Cortex of kidney (tissue), 1 donor: ENCODE data around the gene RASGRF1.
"Not testable (repeated sequence)": the region's sequence is repeated elsewhere in the genome, so short reads cannot be mapped to it uniquely, and the experiment has no call there.

Experiments used
- DNase-seq: peaks from one replicate; lab custom pipeline; 2025; lab: John Stamatoyannopoulos, UW

Gene RASGRF1

GRCh38 chr15:79041601-79042168 lies 48.9 kb downstream of the RASGRF1 start:
- DNase-seq, result no peak

- DNase-seq, result no peak
Observed at GRCh38 chr15:79037848-79038247, 52.7 kb downstream of the RASGRF1 start.

- DNase-seq, result no peak
Observed at GRCh38 chr15:79036323-79036722, 54.3 kb downstream of the RASGRF1 start.

DNA sequence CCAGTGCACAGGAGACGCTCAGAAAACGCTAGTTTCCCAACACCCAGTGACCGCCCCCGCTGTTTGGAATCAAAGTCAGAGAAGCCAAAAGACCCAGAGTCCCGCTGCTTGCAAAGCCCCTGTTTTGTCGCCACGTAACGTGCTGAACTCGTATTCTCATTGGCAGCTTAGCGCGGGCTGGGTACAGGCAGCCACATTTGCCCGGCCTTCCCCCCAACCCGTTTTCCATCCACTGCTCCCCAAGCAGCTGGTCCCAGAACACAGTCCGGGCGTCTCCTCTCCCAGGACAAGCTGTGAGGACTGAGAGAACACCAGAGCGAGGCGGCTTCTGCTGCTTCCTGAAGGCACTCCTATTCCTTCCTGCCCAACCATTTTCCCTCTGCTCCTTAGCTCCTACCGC lies 54.8 kb downstream of the RASGRF1 start:
- no peak for DNase-seq

DNA sequence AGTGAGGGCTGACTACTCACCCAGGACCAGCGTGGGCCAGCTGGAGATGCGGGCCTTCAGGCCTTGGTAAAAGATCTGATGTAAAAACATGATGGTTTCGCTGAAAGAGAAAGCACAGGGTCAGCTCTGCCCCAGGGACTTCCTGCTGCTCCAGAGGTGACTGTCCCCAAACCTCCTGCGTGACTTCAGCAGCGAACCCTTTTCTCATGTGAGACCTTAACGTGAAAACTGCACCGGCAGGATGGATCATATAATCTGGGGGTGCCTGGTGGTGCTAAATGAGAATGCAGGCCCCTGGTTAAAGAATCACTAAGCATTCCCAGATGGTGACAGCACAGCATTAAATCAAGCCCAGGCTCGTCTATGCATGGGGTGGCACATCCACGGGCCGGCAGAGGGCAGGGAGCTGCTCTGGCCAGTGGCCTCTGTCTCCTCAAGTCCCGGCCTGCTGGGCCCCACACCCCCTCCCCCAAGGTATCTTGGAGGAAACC lies 55.4 kb downstream of the RASGRF1 start:
- DNase-seq, result no peak

- no peak for DNase-seq
Observed at GRCh38 chr15:79034284-79034683, 56.3 kb downstream of the RASGRF1 start.

- DNase-seq, result no peak
Observed at GRCh38 chr15:79032656-79033055, 57.9 kb downstream of the RASGRF1 start.

- no peak for DNase-seq
Observed at GRCh38 chr15:79031821-79032220, 58.8 kb downstream of the RASGRF1 start.

DNA sequence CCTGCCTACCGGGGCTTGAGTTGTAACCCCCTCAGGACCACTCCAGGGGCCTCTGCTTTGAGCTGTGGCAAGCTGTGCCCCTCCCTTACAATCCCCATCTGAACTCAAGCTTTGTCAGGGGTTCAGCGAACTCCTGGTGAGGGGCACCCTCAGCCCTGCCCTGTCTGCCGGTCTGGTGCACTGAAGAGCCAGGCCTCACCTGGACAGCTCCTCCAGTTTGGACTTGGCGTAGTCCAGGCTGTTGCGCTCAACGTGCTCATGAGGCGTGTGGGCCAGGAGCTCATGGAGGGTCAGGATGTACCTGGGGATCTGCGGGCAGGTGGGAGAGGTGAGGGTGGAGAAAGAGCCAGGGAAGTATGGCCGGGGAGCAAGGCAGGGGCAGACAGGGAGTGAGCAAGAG lies 59.4 kb downstream of the RASGRF1 start:
- no peak for DNase-seq

DNA sequence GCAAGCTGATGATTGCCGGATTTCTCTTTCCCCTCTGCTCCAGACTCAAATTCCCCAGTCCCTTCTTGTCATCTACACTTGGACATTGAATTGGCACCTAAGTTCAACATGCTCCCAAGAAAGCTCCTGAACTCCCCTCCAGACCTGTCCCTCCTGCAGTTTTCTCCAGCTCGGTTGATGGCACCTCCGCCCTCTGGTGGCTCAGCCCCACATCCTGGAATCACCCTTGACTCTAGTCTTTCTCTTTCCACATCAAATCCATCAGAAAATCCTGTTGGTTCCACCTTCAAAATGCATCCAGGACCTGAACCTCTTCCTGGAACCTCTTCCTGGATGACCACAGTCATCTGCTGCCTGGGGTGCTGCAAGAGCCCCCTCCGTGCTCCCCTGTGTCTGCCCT lies 60.1 kb downstream of the RASGRF1 start:
- no peak for DNase-seq

GRCh38 chr15:79028411-79028964 lies 62.1 kb downstream of the RASGRF1 start:
- DNase-seq, result no peak

GRCh38 chr15:79027532-79028410 lies 62.8 kb downstream of the RASGRF1 start:
- no peak for DNase-seq

DNA sequence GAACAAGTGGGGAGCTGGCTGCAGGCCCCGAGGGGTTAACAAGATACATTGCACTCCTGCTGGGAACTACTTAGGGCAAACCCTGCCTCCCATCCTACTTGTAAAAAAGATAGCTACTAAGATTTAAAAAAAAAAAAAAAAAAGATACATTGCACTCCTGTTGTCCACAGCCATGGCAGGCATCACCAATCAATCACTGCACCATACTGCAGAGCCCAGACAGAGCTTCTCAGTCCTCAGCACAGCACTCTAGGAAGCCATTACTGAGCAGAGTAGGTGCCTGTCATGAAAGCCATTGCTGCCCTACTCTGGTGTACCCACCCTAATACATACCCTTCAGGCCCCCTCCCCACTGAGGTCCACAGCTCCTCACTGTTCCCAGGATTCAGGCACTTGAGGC lies 64.8 kb downstream of the RASGRF1 start:
- DNase-seq, result no peak

DNA sequence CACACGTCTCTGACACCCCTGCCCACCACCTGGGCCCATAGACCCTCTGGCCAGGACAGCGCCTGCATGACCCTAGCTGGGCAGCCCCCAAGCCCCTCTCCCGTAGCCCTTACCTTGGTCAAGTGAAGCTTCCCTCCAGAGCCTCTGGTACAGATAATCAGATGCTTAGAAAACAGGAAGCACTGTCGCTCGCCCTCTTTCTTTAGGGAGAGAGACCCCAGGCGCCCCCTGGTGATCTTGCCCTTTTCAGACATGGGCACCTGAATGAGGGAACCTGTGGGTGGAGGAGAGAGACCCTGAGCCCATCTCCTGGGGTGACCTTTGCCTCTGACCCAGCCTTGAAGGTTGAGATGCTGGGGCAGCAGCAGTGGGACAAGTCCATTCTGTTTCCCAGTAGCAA lies 65.4 kb downstream of the RASGRF1 start:
- DNase-seq, result no peak

DNA sequence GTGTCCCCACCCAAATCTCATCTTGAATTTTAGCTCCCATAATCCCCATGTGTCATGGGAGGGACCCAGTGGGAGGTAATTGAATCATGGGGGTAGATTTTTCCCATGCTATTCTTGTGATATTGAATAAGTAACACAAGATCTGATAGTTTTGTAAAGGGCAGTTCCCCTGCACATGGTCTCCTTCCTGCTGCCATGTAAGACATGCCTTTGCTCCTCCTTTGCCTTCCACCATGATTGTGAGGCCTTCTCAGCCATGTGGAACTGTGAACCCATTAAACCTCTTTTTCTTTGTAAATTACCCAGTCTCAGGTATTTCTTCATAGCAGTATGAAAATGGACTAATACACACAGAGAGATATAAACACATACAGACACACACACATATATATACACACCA lies 66.1 kb downstream of the RASGRF1 start:
- DNase-seq, result not testable (repeated sequence)

GRCh38 chr15:79023918-79024317 lies 66.7 kb downstream of the RASGRF1 start:
- DNase-seq, result no peak

DNA sequence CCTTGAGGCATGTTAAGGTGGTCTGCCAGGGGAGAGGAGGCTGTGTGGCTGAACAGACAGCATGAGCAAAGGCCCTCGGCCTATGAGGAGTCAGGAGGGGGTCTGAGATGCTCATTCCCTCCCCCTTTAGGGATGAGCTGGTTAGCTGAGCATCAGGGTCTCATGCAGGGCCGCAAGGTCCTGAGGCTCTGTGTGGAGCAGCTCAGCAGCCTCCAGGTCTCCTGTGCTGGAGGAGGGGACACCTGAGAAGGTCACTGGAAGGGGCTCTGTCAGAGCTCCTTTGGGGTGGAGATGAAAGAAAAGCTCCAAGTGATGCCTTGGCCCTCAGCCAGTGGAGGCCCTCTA lies 67.1 kb downstream of the RASGRF1 start:
- DNase-seq, result no peak

DNA sequence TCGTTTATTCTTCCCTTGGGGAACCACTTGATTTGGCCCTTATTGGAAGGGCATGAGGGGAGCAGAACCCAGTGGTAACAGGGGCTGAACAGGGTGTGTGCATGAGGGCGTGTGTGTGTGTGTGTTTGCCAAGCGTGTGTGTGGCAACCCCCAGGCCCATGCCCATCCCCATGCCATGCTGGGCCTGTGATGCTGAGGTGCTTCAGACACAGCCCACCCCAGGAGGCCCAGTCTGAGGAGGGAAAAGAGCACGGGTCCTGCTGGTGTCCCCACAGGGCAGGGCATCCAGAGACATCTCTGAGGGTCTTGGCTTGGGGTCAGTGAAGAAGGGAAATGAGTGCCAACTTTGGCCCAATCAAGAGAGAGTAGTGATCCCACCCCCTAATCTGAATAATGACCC lies 71.6 kb downstream of the RASGRF1 start:
- DNase-seq, result no peak

DNA sequence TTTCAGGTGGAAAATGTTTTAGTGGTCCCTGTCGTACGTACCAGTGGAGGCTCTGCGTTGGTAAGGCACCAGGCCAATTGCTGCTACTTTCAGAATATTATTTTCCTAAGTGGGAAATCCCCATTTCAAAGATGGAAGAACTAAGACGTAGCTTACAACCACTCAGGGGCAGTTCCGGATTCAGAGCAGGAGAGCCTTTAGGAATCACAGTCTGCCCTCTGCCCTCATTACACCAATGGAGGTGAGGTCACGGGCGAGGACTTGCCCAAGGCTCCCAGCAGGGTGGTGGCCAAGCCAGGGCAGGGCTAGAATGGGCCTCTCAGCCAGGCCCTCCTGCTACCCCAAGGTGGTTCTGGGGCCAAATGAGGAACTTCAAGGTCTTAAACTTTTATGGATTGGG lies 72.6 kb downstream of the RASGRF1 start:
- no peak for DNase-seq

- DNase-seq, result no peak
Observed at GRCh38 chr15:79016527-79017170, 73.9 kb downstream of the RASGRF1 start.

GRCh38 chr15:79015416-79015815 lies 75.2 kb downstream of the RASGRF1 start:
- DNase-seq, result no peak

GRCh38 chr15:79010278-79010677 lies 80.3 kb downstream of the RASGRF1 start:
- DNase-seq, result no peak

DNA sequence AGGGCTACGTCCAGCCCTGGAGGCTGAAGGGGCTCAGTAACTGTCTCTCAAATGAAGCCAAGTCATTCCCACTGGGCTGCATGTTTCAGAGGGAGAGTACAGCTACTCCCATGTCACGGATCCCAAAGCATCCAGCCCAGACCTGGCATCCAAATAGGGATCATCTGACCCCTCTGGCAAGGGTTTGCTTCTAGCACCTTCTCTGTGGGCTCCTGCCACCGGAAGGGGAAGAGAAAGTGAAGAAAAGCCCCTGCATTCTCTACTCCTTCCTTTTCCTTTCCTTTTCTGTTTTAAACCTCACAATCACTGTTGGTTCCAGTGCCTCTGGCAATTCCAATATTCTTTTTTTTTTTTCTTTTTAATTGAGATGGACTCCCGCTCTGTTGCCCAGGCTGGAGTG lies 81.2 kb downstream of the RASGRF1 start:
- DNase-seq, result no peak
